A549 treated with GW870086 at 1 μM for 4 hours (cell line): ENCODE results near the gene BCCIP. TPM values are rescaled to one million over a fixed set of nuclear protein-coding genes. Genes with fewer than 3 reads are reported as not detected.

Experiments used
- total RNA-seq: library from RNA; stranded (reverse); fragments of 200-300 nt; extraction: Qiagen RNA extraction; gene quantifications from 5 replicates; pipeline ENCODE4 v1.2.3, GENCODE V29; 2022; ENCODE audit warnings: low read depth

The BCCIP gene
- 108 to 117 TPM (median 112 TPM) in 5 replicates for total RNA-seq

GRCh38 chr10:125822878-125823662 is at the start of gene BCCIP, which contains the start of gene UROS:
TSS of gene BCCIP (plus strand) at chr10:125823546. CDS start at chr10:125823558, 12 bp downstream.
TSS of gene UROS (minus strand) at chr10:125823258. CDS start at chr10:125816499, 6,759 bp downstream.

GRCh38 chr10:125775491-125776106 is 47.7 kb upstream of the BCCIP start, which contains the start of gene MMP21:
TSS of gene MMP21 (minus strand) at chr10:125775821. CDS start at chr10:125775821, 0 bp downstream.

DNA sequence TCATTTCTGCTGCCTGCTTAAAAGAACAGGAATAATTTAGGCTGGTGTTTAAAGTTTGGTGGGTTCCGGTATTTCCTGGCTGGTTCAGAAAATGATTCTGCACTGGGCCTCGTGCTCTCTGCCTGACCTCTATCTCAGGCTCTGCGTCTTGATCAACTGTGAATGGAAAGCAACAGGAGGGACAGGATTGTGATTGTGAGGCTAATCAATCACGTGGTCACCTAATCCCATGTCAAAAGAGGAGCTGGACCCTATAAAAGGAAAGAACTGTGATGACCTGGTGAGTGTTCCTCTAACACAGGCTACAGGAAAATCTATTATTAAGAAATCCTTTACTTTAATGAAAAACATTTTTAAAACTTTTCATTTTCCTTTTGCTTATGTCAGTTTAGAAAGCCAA is 57.8 kb downstream of the BCCIP start, which contains the start of gene DHX32:
DHX32 (minus strand) TSS at position 101 of the 400 bp plus-strand sequence. CDS start 468 bp downstream, outside the sequence.

Other genes with a start within 250 kb of the BCCIP start
- gene TEX36, start 140.4 kb upstream of the BCCIP start, total RNA-seq = not detected in 5 replicates
- 12.6 to 17.6 TPM (median 16.7 TPM) in 5 replicates for gene EDRF1, start 103.8 kb upstream of the BCCIP start, total RNA-seq
- gene MMP21, start 47.7 kb upstream of the BCCIP start, total RNA-seq = not detected in 5 replicates
- 56.2 to 60.2 TPM (median 59.3 TPM) in 5 replicates for gene UROS, start 288 bp upstream of the BCCIP start, total RNA-seq
- gene DHX32, start 57.7 kb downstream of the BCCIP start, total RNA-seq = 28.7 to 38.5 TPM (median 38.0 TPM) in 5 replicates
- gene FANK1, start 73.0 kb downstream of the BCCIP start, total RNA-seq = 2.3 to 3.4 TPM (median 2.9 TPM) in 5 replicates